SK-N-MC (cell line): ENCODE data around the gene ATP2B2.

Source experiments
- EZH2 ChIP-seq: fragments of 200-600 bp; sonication (generic); IDR thresholded peaks from one replicate; pipeline ENCODE4 v1.6.1; 2017; ENCODE audit warnings: antibody characterized with exemption
- POLR2AphosphoS5 ChIP-seq: IDR thresholded peaks from 2 replicates; pipeline ENCODE4 v1.6.1; 2012; ENCODE audit warnings: mild to moderate bottlenecking, low read depth, low read length, borderline replicate concordance

DNA sequence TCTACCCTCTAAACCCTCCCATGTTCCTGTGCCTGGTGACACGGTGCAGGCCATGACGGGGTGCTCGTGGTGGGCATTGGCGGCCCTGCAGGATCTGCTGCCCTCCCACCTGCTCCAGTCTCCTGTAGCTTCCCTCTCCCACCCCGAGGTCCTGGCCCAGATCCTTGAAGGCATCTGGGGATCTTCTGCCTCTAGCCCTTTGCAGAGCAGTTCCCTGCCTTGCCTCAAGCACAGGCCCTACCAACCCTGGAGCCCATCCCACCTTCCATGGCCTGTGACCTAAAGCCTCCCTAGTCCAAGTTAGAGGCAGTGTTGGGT is 157.0 kb downstream of the ATP2B2 start:
- TF ChIP-seq EZH2 (no peak), POLR2AphosphoS5 (no peak)
